ENCODE results near the gene RBMS1. TPM values are rescaled to one million over a fixed set of nuclear protein-coding genes. Genes with fewer than 3 reads are reported as not detected.

Gene RBMS1
- total RNA-seq, 1 experiment from 2014 or later = 61.9 TPM

GRCh38 chr2:160473468-160474318, 19.9 kb downstream of the RBMS1 start:
- TF ChIP-seq CTCF (IDR thresholded peaks at IDR 0.05; ENCODE audit: unreplicated experiment) = no peak
- Mint-ChIP-seq H3K27ac (ENCODE audit: unreplicated experiment) (no peak overlapping the region), H3K27me3 (ENCODE audit: unreplicated experiment) (no peaks in the 10 kb centered on the region), H3K4me1 (ENCODE audit: low read depth, unreplicated experiment) (no peaks in the 10 kb centered on the region), H3K4me3 (ENCODE audit: low read depth, unreplicated experiment) (no peak overlapping the region), H3K36me3 (ENCODE audit: insufficient read depth, unreplicated experiment) (no peaks in the 10 kb centered on the region), H3K9me3 (ENCODE audit: low read depth, unreplicated experiment) (no peaks in the 10 kb centered on the region)
- intact Hi-C loops (cut with micrococcal nuclease; ENCODE audit: unreplicated experiment) = no loop called here
- no peak for DNase-seq
- no TSS peak for BruUV-seq (replicated peaks)
- CTCF ChIA-PET = no interaction called here

- Mint-ChIP-seq H3K36me3 (ENCODE audit: insufficient read depth, unreplicated experiment) (no peaks in the 10 kb centered on the region), H3K27me3 (ENCODE audit: unreplicated experiment) (no peaks in the 10 kb centered on the region), H3K27ac (ENCODE audit: unreplicated experiment) (no peak overlapping the region), H3K4me1 (ENCODE audit: low read depth, unreplicated experiment) (no peaks in the 10 kb centered on the region), H3K9me3 (ENCODE audit: low read depth, unreplicated experiment) (no peaks in the 10 kb centered on the region), H3K4me3 (ENCODE audit: low read depth, unreplicated experiment) (no peak overlapping the region)
- no peak for DNase-seq
- CTCF ChIA-PET = no interaction called here
- intact Hi-C loops (cut with micrococcal nuclease; ENCODE audit: unreplicated experiment) = no loop called here
- TF ChIP-seq CTCF (IDR thresholded peaks at IDR 0.05; ENCODE audit: unreplicated experiment) = no peak
- BruUV-seq (replicated peaks) = no TSS peak
Observed at GRCh38 chr2:160472839-160473251, 20.8 kb downstream of the RBMS1 start.

GRCh38 chr2:160471950-160472349, 21.7 kb downstream of the RBMS1 start:
- CTCF ChIA-PET = no interaction called here
- intact Hi-C loops (cut with micrococcal nuclease; ENCODE audit: unreplicated experiment) = no loop called here
- Mint-ChIP-seq H3K27ac (ENCODE audit: unreplicated experiment) (no peak overlapping the region), H3K9me3 (ENCODE audit: low read depth, unreplicated experiment) (no peaks in the 10 kb centered on the region), H3K27me3 (ENCODE audit: unreplicated experiment) (no peaks in the 10 kb centered on the region), H3K4me1 (ENCODE audit: low read depth, unreplicated experiment) (no peaks in the 10 kb centered on the region), H3K36me3 (ENCODE audit: insufficient read depth, unreplicated experiment) (no peaks in the 10 kb centered on the region), H3K4me3 (ENCODE audit: low read depth, unreplicated experiment) (no peak overlapping the region)
- no peak for TF ChIP-seq CTCF (IDR thresholded peaks at IDR 0.05; ENCODE audit: unreplicated experiment)
- no TSS peak for BruUV-seq (replicated peaks)
- no peak for DNase-seq

GRCh38 chr2:160469621-160470204, 23.9 kb downstream of the RBMS1 start:
- CTCF ChIA-PET = no interaction called here
- Mint-ChIP-seq H3K9me3 (ENCODE audit: low read depth, unreplicated experiment) (no peaks in the 10 kb centered on the region), H3K36me3 (ENCODE audit: insufficient read depth, unreplicated experiment) (no peaks in the 10 kb centered on the region), H3K4me1 (ENCODE audit: low read depth, unreplicated experiment) (no peaks in the 10 kb centered on the region), H3K27ac (ENCODE audit: unreplicated experiment) (no peak overlapping the region), H3K27me3 (ENCODE audit: unreplicated experiment) (no peaks in the 10 kb centered on the region), H3K4me3 (ENCODE audit: low read depth, unreplicated experiment) (no peak overlapping the region)
- TF ChIP-seq CTCF (IDR thresholded peaks at IDR 0.05; ENCODE audit: unreplicated experiment) = no peak
- intact Hi-C loops (cut with micrococcal nuclease; ENCODE audit: unreplicated experiment) = no loop called here
- no TSS peak for BruUV-seq (replicated peaks)
- DNase-seq = no peak

All from Calu3 (cell line).